Gastrocnemius medialis (tissue), 4 donors: ENCODE results near the gene TTBK1.

Experiments used
- CTCF ChIP-seq, 5 experiments: fragments of 450-650 bp in 3 of 5; fragments of 200-600 bp in 2 of 5; sonication (generic) in 2 of 5; IDR thresholded peaks in 4 of 5; conservative IDR thresholded peaks in 1 of 5; 1 replicate in 4 of 5; 2 replicates in 1 of 5; pipeline ENCODE4 v1.5.1; 2016 to 2019; ENCODE audit warnings: antibody characterized with exemption in 5 of 5, mild to moderate bottlenecking in 3 of 5, moderate library complexity in 3 of 5
- POLR2A ChIP-seq, 2 donors: fragments of 450-650 bp; IDR thresholded peaks; one replicate each; pipeline ENCODE4 v1.6.1; 2017; ENCODE audit warnings: antibody characterized with exemption in 2 of 2, mild to moderate bottlenecking in 2 of 2, moderate library complexity in 2 of 2

GRCh38 chr6:43254138-43254817 lies 11.0 kb downstream of the TTBK1 start:
- TF ChIP-seq CTCF (IDR thresholded peaks at IDR 0.05 in 4 of 5, conservative IDR thresholded peaks at IDR 0.05 in 1 of 5) (no peak), POLR2A (IDR thresholded peaks at IDR 0.05) (no peak)
